ENCODE results near the gene CLCC1. TPM values are rescaled to one million over a fixed set of nuclear protein-coding genes. Genes with fewer than 3 reads are reported as not detected.

The CLCC1 gene
- total RNA-seq, 4 donors from 2014 or later: 14.4 to 56.1 (median 18.9) TPM

DNA sequence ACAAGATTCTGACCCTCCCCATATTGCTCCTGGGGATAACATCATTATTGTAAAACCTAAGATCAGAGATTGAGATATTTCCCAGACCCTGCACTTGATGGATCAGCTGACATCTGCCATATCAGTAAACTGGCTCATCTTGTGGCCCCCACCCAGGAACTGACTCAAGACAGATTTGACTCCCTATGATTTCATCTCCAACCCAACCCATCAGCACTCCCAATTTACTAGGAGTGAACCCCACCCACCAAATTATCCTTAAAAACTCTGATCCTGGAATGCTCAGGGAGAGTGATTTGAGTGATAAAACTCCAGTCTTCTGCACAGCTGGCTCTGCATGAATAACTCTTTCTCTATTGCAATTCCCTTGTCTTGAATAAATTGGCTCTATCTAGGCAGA, 6.1 kb upstream of the CLCC1 start:
- Histone ChIP-seq H3K4me1 (no peaks in the 10 kb centered on the region), H3K4me3 (no peak overlapping the region), H3K27ac (no peak overlapping the region), H3K9me3 (no peaks in the 10 kb centered on the region), H3K36me3 (peaks cover 0 to 14% (median 0%) of the 10 kb centered on the region in 3 donors), H3K27me3 (no peaks in the 10 kb centered on the region)
- TF ChIP-seq POLR2A (IDR thresholded peaks at IDR 0.05): no peak
- TF ChIP-seq, protein P1, sequence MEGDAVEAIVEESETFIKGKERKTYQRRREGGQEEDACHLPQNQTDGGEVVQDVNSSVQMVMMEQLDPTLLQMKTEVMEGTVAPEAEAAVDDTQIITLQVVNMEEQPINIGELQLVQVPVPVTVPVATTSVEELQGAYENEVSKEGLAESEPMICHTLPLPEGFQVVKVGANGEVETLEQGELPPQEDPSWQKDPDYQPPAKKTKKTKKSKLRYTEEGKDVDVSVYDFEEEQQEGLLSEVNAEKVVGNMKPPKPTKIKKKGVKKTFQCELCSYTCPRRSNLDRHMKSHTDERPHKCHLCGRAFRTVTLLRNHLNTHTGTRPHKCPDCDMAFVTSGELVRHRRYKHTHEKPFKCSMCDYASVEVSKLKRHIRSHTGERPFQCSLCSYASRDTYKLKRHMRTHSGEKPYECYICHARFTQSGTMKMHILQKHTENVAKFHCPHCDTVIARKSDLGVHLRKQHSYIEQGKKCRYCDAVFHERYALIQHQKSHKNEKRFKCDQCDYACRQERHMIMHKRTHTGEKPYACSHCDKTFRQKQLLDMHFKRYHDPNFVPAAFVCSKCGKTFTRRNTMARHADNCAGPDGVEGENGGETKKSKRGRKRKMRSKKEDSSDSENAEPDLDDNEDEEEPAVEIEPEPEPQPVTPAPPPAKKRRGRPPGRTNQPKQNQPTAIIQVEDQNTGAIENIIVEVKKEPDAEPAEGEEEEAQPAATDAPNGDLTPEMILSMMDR (IDR thresholded peaks at IDR 0.05): no peak
- DNase-seq: no peak

GRCh38 chr1:108962681-108963051, 618 bp downstream of the CLCC1 start:
- Histone ChIP-seq H3K27ac (peak overlapping the region; percentile 92 to 100 (median 97)), H3K27me3 (no peaks in the 10 kb centered on the region), H3K9me3 (no peaks in the 10 kb centered on the region), H3K4me3 (peak overlapping the region; percentile 66 to 88 (median 78)), H3K4me1 (peaks cover 0 to 14% (median 6%) of the 10 kb centered on the region in 4 donors), H3K36me3 (peaks cover 0 to 9% (median 0%) of the 10 kb centered on the region in 3 donors)
- TF ChIP-seq, protein P1 (IDR thresholded peaks at IDR 0.05): no peak
- TF ChIP-seq POLR2A (IDR thresholded peaks at IDR 0.05): no peak
- DNase-seq: peak; percentile 47 to 78 (median 76)

- DNase-seq: no peak
- peaks cover 0 to 14% (median 6%) of the 10 kb centered on the region in 4 donors for H3K4me1 ChIP-seq
Measured at GRCh38 chr1:108961752-108962486, 1.4 kb downstream of the CLCC1 start.

DNA sequence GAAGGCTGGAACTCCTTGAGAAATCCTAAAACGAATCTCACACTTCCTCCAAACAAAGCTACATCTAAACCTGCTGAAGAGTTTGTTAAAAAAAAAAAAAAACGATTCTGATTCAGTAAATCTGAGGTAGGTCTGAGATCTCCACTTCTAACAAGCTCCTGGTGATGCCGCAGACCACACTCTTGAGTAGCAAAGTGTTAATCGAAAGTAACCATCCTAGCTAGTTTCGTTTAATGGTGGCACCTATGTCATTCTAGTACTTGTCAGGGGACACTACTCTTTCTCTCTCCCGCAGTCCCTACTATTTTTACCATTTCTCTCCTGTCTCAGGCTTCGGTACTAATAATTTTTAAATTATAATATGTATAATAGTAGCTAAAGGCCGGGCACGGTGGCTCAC, 2.1 kb downstream of the CLCC1 start:
- Histone ChIP-seq H3K36me3 (peaks cover 0 to 9% (median 0%) of the 10 kb centered on the region in 3 donors), H3K9me3 (no peaks in the 10 kb centered on the region), H3K4me1 (peaks cover 0 to 14% (median 6%) of the 10 kb centered on the region in 4 donors), H3K27me3 (no peaks in the 10 kb centered on the region), H3K27ac (no peak overlapping the region), H3K4me3 (no peak overlapping the region)
- no peak for TF ChIP-seq POLR2A (IDR thresholded peaks at IDR 0.05)
- TF ChIP-seq, protein P1 (IDR thresholded peaks at IDR 0.05): no peak
- no peak for DNase-seq

More at GRCh38 chr1:108961752-108962486, 1.4 kb downstream of the CLCC1 start:
- TF ChIP-seq, protein P1 (IDR thresholded peaks at IDR 0.05): no peak
- TF ChIP-seq POLR2A (IDR thresholded peaks at IDR 0.05): no peak
- Histone ChIP-seq H3K36me3 (peaks cover 0 to 9% (median 0%) of the 10 kb centered on the region in 3 donors), H3K4me3 (peak overlapping the region; percentile 66 to 88 (median 78)), H3K27me3 (no peaks in the 10 kb centered on the region), H3K27ac (peak overlapping the region; percentile 92 to 100 (median 97)), H3K9me3 (no peaks in the 10 kb centered on the region)

DNA sequence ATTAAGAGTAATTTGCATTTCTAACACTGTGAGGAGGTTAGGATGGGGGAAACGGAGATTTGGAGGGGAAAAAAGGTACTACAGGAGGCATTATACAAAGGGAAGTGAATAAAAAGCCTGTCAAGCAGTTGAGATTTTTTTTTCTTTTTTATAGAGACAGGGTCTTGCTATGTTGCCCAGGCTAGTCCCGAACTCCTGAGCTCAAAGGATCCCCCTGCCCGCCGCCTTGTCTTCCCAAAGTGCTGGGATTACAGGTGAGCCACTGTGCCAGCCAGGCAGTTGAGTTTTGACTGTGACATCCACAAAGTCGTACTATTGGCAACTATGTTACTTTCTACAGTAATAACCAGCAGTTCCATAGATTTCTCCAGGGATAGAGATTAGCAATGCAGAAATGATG, 2.6 kb downstream of the CLCC1 start:
- Histone ChIP-seq H3K9me3 (no peaks in the 10 kb centered on the region), H3K27me3 (no peaks in the 10 kb centered on the region), H3K4me3 (no peak overlapping the region), H3K27ac (no peak overlapping the region), H3K4me1 (peaks cover 0 to 14% (median 6%) of the 10 kb centered on the region in 4 donors), H3K36me3 (peaks cover 0 to 12% (median 0%) of the 10 kb centered on the region in 3 donors)
- TF ChIP-seq, protein P1 (IDR thresholded peaks at IDR 0.05): no peak
- TF ChIP-seq POLR2A (IDR thresholded peaks at IDR 0.05): no peak
- DNase-seq: no peak

All from Peyer's patch (tissue), 4 donors.